Prostate gland (tissue), 2 donors: ENCODE measurements around the gene INPP4B.

ENCODE experiments used
- CTCF ChIP-seq, 4 experiments: fragments of 200-600 bp in 2 of 4; fragments of 450-650 bp in 2 of 4; sonication (generic) in 2 of 4; IDR thresholded peaks; 1 replicate in 3 of 4; 2 replicates in 1 of 4; pipeline ENCODE4 v1.5.1; 2016 to 2019; ENCODE audit warnings: antibody characterized with exemption in 4 of 4, mild to moderate bottlenecking in 2 of 4, moderate library complexity in 2 of 4
- POLR2A ChIP-seq: fragments of 450-650 bp; IDR thresholded peaks from one replicate; pipeline ENCODE4 v1.6.1; 2016; ENCODE audit warnings: antibody characterized with exemption, mild to moderate bottlenecking

- TF ChIP-seq CTCF (IDR thresholded peaks at IDR 0.05), result no peak
- TF ChIP-seq POLR2A, result no peak
Observed at GRCh38 chr4:142818031-142818430, 28.1 kb downstream of the INPP4B start.
